G401.6 (cell line): ENCODE results near the gene MR1.
"Not testable (repeated sequence)": the region's sequence is repeated elsewhere in the genome, so short reads cannot be mapped to it uniquely, and the experiment has no call there.

ENCODE experiments used
- FAIRE-seq: peaks from 2 replicates; lab custom pipeline; 2012; peaks lifted over from hg19 to GRCh38; lab: Jason Lieb, UNC

MR1 gene

GRCh38 chr1:181032535-181032934, 1.2 kb upstream of the MR1 start:
- no peak for FAIRE-seq

- FAIRE-seq = no peak
Observed at GRCh38 chr1:181033128-181033798, 520 bp upstream of the MR1 start.

GRCh38 chr1:181035210-181035609, 1.4 kb downstream of the MR1 start:
- not testable (repeated sequence) for FAIRE-seq

GRCh38 chr1:181036107-181036836, 2.5 kb downstream of the MR1 start:
- FAIRE-seq = no peak

- FAIRE-seq = no peak
Observed at GRCh38 chr1:181037386-181037785, 3.6 kb downstream of the MR1 start.

- no peak for FAIRE-seq
Observed at GRCh38 chr1:181038399-181038873, 4.7 kb downstream of the MR1 start.

GRCh38 chr1:181040284-181040865, 6.6 kb downstream of the MR1 start:
- no peak for FAIRE-seq

DNA sequence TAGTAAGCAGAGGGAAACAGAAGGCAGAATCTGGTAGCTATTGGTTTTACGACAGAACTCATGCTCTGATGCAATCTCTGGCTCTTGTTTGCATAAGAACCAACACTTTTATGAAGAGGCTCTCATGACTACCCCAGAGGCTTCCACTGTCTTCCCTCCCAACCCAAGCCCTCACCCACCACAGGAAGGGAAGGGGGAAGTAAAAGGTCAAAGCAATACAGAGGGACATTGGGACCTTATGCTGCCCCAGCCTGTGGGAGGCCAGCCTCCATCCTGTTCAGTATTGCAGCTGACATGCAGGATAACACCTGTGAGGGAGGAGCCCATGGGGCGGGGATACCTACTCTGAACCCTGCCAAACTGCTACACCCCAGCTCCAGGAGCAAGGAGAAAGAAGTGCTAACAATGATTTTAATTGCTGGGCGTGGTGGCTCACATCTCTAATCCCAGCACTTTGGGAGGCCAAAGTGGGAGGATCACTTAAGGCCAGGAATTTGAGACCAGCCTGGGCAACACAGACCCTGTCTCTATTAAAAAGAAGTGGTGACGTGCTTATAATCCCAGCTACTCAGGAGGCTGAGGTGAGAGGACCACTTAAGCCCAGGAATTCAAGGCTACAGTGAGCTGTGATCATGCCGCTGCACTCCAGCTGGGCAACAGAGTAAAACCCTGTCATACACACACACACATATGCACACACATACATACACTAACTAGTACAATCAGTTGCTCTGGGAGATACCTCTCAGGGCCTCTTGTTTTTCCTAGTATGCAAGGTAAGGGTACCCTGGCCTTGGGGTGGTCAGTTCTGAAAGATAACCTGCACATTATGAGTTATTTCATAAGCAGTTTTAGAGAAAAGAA, 9.5 kb downstream of the MR1 start:
- FAIRE-seq = no peak

GRCh38 chr1:181044449-181044966, 10.7 kb downstream of the MR1 start:
- no peak for FAIRE-seq

- FAIRE-seq = not testable (repeated sequence)
Observed at GRCh38 chr1:181045946-181046345, 12.2 kb downstream of the MR1 start.

DNA sequence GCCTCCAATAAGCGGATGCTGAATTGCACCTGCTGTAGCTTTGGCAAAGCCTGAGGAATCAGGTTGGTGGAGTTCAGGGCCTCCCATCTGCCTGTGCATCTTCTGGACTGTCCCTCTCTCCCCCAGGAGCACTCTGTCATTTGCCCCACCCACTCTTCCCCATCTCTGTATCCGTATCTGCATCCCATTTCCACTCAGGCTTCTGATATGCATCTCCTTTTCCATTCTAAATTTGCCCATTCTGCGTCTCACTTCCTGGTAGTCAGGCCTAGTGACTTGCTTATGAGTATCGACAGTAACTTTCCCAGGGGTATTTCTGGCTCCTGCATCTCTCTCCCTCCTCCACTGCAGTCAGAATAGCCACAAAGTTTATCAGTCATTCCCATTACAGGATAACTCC, 15.6 kb downstream of the MR1 start:
- FAIRE-seq = no peak

GRCh38 chr1:181050922-181051321, 17.1 kb downstream of the MR1 start:
- FAIRE-seq = no peak

GRCh38 chr1:181056560-181056959, 22.8 kb downstream of the MR1 start:
- FAIRE-seq = no peak

GRCh38 chr1:181057079-181057478, 23.3 kb downstream of the MR1 start:
- FAIRE-seq = no peak

DNA sequence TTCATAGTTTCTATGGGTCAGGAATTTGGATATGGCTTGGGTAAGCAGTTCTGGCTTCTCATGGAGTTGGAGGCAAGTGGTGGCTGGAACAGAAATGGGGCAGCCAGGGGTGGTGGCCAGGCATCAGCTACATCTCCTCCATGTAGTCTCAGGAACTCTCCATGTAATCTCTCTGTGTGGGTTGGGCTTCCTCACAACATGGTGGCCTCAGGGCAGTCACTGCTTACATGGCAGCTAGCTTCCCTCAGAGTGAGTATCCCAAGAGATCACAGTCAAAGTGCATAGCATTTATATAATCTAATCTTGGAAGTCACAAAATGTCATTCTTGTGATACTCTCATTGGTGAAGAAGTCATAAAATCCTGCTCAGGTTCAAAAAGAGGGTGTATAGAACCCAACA, 25.7 kb downstream of the MR1 start:
- no peak for FAIRE-seq

- FAIRE-seq = no peak
Observed at GRCh38 chr1:181060066-181060465, 26.3 kb downstream of the MR1 start.

GRCh38 chr1:181060947-181061346, 27.2 kb downstream of the MR1 start:
- FAIRE-seq = not testable (repeated sequence)

DNA sequence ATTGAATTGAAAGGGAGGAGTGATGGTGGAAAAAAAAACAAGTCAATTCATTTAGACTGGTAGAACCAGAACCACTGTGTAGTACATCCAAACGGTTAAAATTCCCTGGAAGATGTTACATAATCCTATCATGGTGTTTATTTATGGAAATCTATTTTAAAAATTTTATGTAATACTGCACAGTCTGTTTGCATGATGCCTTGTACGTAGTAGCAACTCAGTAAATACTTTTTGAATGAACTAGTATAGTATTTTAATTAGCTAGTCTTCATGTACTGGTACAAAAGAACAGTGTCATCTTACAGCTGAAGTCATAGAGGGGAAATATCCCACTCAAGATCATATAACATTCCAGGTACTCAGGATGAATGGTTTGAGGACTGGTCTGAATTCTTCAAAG, 27.7 kb downstream of the MR1 start:
- no peak for FAIRE-seq

DNA sequence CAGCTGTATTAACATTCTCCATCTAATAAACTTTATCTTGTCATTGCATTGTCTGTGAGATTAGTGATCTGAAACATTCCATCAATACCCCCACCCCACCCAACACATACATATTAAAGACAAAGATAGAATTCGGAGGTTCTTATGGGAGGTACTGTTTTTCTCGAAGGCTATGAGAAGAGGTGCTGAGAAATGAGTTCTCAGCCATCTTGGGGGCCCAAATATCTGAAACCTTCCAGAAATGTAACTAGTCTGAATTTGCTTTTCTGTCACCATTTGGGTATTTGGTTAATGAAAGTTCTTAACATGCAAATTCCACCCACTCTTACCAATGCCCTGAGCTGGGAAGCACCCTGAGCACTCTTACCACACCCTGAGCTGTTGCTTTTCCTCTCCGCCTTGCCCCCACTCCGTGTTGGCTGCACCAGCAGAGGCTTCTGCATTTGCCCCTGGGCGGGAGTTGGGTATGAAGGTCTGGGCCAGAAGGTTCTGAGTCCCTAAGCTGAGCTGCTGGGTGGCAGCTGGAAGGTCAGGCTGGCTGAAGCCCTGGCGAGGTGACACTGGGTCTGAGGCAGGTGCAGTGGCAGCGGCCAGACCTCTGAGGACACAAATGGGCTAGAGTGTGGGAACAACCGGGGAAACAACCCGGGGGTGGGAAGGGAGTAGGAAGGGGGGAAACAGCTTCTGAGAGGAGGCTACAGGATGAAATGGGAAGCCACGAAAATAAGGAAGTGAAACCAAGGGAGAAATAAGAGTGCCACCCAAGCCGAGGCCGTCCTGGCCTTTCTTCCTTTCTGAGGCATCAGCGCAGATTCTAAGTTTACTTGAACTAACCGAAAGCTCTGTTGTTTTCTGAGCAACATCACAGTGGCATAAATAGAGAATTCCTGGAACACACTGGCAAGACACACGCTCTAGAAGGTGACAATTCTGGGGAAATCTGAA, 28.4 kb downstream of the MR1 start:
- no peak for FAIRE-seq

DNA sequence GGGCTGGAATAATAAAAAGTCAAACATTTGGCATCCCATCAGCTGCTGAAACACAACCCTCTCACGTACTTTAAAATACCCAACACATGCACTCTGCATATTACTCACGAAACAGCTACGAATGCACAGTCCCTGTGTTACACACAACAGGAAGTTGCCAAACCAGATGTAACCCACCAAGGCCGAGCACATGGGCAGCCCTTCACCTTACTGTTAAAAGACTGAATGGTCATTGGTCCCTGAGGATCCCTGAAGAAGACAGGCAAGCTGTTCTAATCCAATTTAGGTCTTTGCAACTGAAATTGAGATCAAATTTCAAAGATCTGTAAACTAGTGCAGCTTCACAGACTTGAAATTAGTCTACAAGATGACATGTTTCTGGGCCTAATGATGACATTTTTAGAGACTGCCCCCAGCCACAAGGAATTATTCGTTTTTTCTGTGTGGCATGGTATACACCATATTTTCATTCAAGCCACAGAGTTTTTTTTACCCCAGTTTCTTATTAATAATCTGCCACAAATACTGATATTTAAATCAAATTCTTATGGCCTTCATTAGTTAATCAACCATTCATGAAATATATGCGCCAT, 29.1 kb downstream of the MR1 start:
- FAIRE-seq = no peak
